ENCODE data around the gene GALNT2. TPM values are rescaled to one million over a fixed set of nuclear protein-coding genes. Genes with fewer than 3 reads are reported as not detected.

GALNT2 gene
- total RNA-seq, 1 donor = 17.2 TPM

GRCh38 chr1:230074270-230074669 lies 7.2 kb downstream of the GALNT2 start:
- Histone ChIP-seq H3K27me3 (ENCODE audit: insufficient read depth, low read length) (no peaks in the 10 kb centered on the region), H3K9me3 (ENCODE audit: low read depth, low read length) (no peaks in the 10 kb centered on the region), H3K4me1 (ENCODE audit: insufficient read depth, low read length) (peaks cover 9% of the 10 kb centered on the region), H3K4me3 (ENCODE audit: low read length) (no peak overlapping the region)

- Histone ChIP-seq H3K4me3 (ENCODE audit: low read length) (no peak overlapping the region), H3K4me1 (ENCODE audit: insufficient read depth, low read length) (peaks cover 7% of the 10 kb centered on the region), H3K27me3 (ENCODE audit: insufficient read depth, low read length) (no peaks in the 10 kb centered on the region), H3K9me3 (ENCODE audit: low read depth, low read length) (no peaks in the 10 kb centered on the region)
These were observed 7.7 kb downstream of the GALNT2 start for GRCh38 chr1:230074762-230075161.

DNA sequence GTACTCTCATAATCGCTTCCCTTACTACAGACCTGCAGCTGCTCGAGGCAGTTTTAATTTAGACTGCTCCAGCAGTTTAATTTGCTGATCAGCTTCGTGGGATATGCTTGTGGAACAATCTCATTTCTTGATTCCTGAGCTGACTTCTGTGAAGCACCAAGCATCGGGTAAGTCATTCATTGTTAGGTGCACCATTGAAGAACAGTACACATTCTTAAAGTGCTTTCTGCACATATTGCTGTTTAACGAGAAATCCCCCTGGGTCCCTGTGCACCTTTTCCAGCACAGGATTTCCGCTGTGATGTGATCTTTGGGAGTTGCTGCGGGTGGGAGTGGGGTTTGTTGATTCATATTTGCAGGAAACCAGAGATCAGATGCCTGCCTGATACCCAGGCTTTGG lies 9.1 kb downstream of the GALNT2 start:
- Histone ChIP-seq H3K4me1 (ENCODE audit: insufficient read depth, low read length) (peaks cover 7% of the 10 kb centered on the region), H3K9me3 (ENCODE audit: low read depth, low read length) (no peaks in the 10 kb centered on the region), H3K27me3 (ENCODE audit: insufficient read depth, low read length) (no peaks in the 10 kb centered on the region), H3K4me3 (ENCODE audit: low read length) (no peak overlapping the region)

DNA sequence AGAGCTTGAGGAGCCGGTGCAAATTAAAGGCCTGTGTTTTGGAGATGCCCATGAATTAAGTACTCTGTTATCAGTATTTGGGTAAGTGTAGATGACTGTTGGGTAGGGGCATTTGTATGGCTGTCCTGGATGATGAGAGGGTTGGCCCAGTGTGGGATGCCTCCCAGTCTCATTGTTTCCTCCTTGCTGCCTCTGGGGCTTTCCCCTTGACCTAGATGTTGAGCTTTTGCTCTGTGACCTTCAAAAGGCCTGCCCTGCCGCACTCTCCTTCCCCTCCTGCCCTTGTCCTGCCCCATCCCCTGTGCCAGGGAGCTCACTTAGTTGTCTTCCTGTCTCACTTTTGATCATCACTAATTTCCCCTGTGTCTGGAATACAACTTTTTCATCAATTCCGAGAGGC lies 10.0 kb downstream of the GALNT2 start:
- H3K27me3 ChIP-seq (ENCODE audit: insufficient read depth, low read length) = no peaks in the 10 kb centered on the region
- H3K9me3 ChIP-seq (ENCODE audit: low read depth, low read length) = no peaks in the 10 kb centered on the region
- H3K4me3 ChIP-seq (ENCODE audit: low read length) = no peak overlapping the region
- H3K4me1 ChIP-seq (ENCODE audit: insufficient read depth, low read length) = no peaks in the 10 kb centered on the region

DNA sequence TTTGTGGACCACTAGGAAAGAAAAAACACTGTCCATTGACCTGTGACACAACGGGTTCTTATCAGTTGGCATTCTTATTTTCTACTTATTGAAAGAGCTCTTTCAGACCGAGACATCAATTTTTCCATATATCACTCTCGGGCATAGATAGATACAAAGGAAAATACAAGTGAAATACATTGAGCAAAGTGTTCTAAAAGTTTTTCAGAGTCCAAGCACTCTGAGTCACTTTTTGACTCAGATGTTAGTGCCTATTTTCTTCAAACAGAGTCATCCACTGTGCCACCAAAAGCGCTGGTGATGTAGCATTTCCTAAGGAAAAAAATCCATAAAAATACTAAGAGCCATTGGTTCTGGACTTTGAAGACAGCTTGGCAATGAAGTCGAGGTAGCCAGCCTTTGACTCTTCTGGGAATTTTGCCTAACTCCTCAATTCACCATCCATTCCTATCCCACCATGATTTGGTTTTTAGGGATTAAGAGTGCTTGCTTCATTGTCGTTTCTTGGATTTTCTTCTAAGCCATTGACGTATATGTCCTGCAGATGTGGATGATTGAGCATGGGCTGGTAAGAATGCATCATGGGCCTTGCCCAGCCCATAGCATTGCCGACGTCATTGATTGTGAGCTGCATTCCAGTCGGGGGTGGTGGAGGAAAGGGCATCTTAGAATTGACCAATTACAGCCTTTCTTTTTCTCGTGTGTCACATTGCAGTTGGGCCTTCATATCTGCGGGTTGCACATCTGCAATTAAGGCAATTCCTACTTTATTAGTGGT lies 10.6 kb downstream of the GALNT2 start:
- no peaks in the 10 kb centered on the region for H3K27me3 ChIP-seq (ENCODE audit: insufficient read depth, low read length)
- no peak overlapping the region for H3K4me3 ChIP-seq (ENCODE audit: low read length)
- H3K9me3 ChIP-seq (ENCODE audit: low read depth, low read length) = no peaks in the 10 kb centered on the region
- no peaks in the 10 kb centered on the region for H3K4me1 ChIP-seq (ENCODE audit: insufficient read depth, low read length)

GRCh38 chr1:230079199-230080024 lies 12.4 kb downstream of the GALNT2 start:
- no peak overlapping the region for H3K4me3 ChIP-seq (ENCODE audit: low read length)
- no peaks in the 10 kb centered on the region for H3K9me3 ChIP-seq (ENCODE audit: low read depth, low read length)
- peaks cover 8% of the 10 kb centered on the region for H3K4me1 ChIP-seq (ENCODE audit: insufficient read depth, low read length)
- H3K27me3 ChIP-seq (ENCODE audit: insufficient read depth, low read length) = no peaks in the 10 kb centered on the region

DNA sequence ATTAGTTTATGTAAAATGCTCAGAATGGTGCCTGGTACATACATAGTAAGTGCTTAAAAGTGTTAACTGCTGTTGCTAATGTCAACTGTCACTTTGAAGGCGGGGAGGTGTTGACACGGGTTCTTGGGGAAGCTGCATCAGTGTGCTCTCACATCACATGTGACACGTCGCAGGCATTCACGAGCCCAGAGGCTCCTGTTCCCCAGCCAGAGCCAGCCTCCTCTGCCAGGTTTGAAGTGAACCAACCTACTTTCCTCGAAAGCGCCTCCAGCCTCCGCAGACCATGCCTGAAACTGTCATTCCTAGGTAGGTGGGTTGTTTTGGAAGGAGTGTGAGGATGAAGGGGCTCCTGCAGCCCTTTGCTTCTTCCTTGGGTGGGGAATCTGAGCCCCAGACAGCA lies 13.8 kb downstream of the GALNT2 start:
- no peaks in the 10 kb centered on the region for H3K9me3 ChIP-seq (ENCODE audit: low read depth, low read length)

DNA sequence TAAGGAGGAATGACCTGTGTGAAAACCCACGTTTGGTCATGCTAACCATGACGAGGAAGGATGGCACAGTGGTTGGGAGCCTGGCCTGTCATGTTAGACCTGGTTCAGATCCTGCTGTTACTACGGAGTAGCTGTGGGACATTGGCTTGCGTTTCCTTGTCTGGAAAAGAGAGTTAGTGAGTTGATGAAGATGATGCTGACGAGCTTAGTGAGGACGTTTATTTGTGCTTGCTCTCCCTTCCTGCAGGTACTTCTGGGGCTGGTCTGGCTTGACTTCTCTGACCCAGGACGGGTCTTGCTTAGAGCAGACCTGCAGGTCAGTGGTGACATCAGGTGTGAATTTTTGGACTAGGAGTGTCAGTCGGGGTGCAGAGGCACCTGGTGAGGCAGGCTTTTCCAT lies 14.7 kb downstream of the GALNT2 start:
- Histone ChIP-seq H3K9me3 (ENCODE audit: low read depth, low read length) (no peaks in the 10 kb centered on the region), H3K4me1 (ENCODE audit: insufficient read depth, low read length) (peaks cover 10% of the 10 kb centered on the region), H3K4me3 (ENCODE audit: low read length) (no peak overlapping the region), H3K27me3 (ENCODE audit: insufficient read depth, low read length) (no peaks in the 10 kb centered on the region)

More for the DNA sequence above, 13.8 kb downstream of the GALNT2 start:
- H3K4me3 ChIP-seq (ENCODE audit: low read length) = no peak overlapping the region
- H3K4me1 ChIP-seq (ENCODE audit: insufficient read depth, low read length) = peaks cover 10% of the 10 kb centered on the region
- H3K27me3 ChIP-seq (ENCODE audit: insufficient read depth, low read length) = no peaks in the 10 kb centered on the region

GRCh38 chr1:230082211-230082610 lies 15.2 kb downstream of the GALNT2 start:
- Histone ChIP-seq H3K9me3 (ENCODE audit: low read depth, low read length) (no peaks in the 10 kb centered on the region), H3K27me3 (ENCODE audit: insufficient read depth, low read length) (no peaks in the 10 kb centered on the region), H3K4me1 (ENCODE audit: insufficient read depth, low read length) (peaks cover 12% of the 10 kb centered on the region), H3K4me3 (ENCODE audit: low read length) (no peak overlapping the region)

GRCh38 chr1:230083053-230083452 lies 16.0 kb downstream of the GALNT2 start:
- H3K9me3 ChIP-seq (ENCODE audit: low read depth, low read length) = no peaks in the 10 kb centered on the region
- H3K4me3 ChIP-seq (ENCODE audit: low read length) = no peak overlapping the region
- H3K4me1 ChIP-seq (ENCODE audit: insufficient read depth, low read length) = peaks cover 14% of the 10 kb centered on the region
- no peaks in the 10 kb centered on the region for H3K27me3 ChIP-seq (ENCODE audit: insufficient read depth, low read length)

DNA sequence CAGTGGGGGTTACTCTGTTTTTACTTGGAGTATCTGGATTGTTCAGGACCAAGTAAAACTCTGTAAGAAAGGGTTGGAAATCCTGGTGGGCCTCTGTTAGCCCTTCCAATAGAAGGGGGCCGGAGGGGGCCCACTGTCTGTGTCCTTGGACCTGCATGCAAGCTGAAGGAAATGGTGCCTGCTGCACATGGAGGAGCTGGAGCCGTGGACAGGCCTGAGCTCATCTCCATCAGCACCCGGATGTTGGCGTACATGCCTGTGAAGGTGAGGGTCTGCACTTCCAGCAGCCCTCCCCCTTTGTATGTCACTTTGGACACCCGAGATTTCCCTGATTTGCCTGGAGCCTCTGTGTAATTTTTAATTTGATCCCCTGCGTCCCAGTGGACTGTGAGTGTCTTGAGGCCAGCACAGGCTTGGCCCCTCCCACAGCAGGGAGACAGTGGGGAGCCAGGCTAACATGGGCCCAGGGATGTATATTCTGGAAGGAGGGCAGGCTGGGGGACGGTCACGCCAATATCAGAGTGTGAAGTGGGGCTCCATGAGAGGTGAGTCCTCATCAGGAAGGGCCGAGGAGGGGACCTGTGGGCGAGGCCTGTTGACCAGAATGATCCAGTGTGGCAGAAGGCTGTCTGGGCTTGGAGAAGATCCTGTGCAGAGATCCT lies 16.8 kb downstream of the GALNT2 start:
- Histone ChIP-seq H3K4me3 (ENCODE audit: low read length) (no peak overlapping the region), H3K9me3 (ENCODE audit: low read depth, low read length) (no peaks in the 10 kb centered on the region), H3K27me3 (ENCODE audit: insufficient read depth, low read length) (no peaks in the 10 kb centered on the region), H3K4me1 (ENCODE audit: insufficient read depth, low read length) (peaks cover 14% of the 10 kb centered on the region)

GRCh38 chr1:230084408-230085177 lies 17.6 kb downstream of the GALNT2 start:
- H3K4me1 ChIP-seq (ENCODE audit: insufficient read depth, low read length) = peaks cover 14% of the 10 kb centered on the region
- no peaks in the 10 kb centered on the region for H3K9me3 ChIP-seq (ENCODE audit: low read depth, low read length)
- H3K27me3 ChIP-seq (ENCODE audit: insufficient read depth, low read length) = no peaks in the 10 kb centered on the region
- H3K4me3 ChIP-seq (ENCODE audit: low read length) = no peak overlapping the region

- H3K4me1 ChIP-seq (ENCODE audit: insufficient read depth, low read length) = peaks cover 14% of the 10 kb centered on the region
- H3K9me3 ChIP-seq (ENCODE audit: low read depth, low read length) = no peaks in the 10 kb centered on the region
- no peak overlapping the region for H3K4me3 ChIP-seq (ENCODE audit: low read length)
- no peaks in the 10 kb centered on the region for H3K27me3 ChIP-seq (ENCODE audit: insufficient read depth, low read length)
These were observed 18.1 kb downstream of the GALNT2 start for GRCh38 chr1:230085178-230085515.

DNA sequence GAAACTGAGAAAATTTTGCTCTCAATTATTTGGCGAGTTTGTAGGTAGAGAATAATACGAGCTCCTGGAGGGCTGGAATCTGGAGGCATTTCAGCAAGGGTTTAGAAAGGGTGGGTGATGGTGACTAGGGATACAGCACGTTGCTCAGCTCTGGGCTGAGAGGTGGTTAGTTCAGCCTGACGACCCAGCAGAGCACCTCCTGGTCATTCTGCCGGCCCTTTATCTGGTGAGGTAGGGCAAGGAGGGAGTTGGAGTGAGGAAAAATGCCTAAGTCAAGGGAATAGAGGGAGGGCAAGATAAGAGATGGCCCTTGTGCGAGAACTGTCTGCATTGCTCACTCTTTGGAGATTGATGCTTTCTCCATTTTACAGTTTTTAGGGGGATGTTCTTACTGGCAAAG lies 19.1 kb downstream of the GALNT2 start:
- Histone ChIP-seq H3K9me3 (ENCODE audit: low read depth, low read length) (no peaks in the 10 kb centered on the region), H3K4me3 (ENCODE audit: low read length) (no peak overlapping the region), H3K27me3 (ENCODE audit: insufficient read depth, low read length) (no peaks in the 10 kb centered on the region), H3K4me1 (ENCODE audit: insufficient read depth, low read length) (peaks cover 14% of the 10 kb centered on the region)

Measured in mononuclear cell (primary cell).